GM19395 (cell line): ENCODE measurements around the gene SIGLEC6.
"Not testable (repeated sequence)": the region's sequence is repeated elsewhere in the genome, so short reads cannot be mapped to it uniquely, and the experiment has no call there.

Source experiments
- ATAC-seq: cut with Tn5 transposase; IDR thresholded peaks from one replicate; pipeline ENCODE4 v1.9.1; 2021; ENCODE audit warnings: mild to moderate bottlenecking, moderate library complexity; ENCODE audit not compliant: unreplicated experiment

SIGLEC6 gene

DNA sequence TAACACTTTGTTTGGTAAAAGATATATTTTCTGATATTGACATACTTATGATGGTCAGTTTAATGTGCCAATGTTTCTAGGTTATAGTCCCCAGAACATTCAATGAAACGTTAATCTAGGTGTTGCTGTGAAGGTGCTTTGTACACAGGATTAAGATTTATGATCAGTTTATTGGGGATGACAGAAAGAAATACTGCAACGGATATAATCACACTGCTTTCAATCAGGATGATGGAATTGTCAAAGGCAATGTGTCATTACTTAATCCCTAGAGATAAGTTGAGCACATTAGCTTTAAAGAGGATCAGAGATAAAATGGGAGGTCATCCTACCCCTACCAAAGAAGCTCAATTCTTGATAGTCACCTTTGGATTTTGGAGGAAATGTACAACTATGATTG lies 17.5 kb downstream of the SIGLEC6 start:
- ATAC-seq = no peak

DNA sequence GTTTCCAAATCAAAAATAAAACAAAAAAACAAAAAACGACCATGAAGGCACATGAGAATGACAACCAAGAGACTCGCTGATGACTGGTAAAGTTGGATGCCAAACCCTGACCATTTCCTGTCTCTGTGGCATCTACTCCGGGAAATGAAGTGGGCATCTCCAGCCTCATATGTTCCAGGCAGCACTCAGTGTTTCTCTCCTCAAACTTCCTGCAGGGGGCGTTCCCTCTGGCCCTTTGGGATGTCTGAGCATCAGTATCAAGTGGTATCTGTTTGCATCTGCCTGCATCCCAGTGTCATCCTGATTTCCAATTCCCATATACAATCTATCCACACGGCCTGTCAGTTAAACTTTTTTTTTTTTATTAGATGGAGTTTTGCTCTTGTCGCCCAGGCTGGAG lies 20.1 kb downstream of the SIGLEC6 start:
- ATAC-seq = no peak

DNA sequence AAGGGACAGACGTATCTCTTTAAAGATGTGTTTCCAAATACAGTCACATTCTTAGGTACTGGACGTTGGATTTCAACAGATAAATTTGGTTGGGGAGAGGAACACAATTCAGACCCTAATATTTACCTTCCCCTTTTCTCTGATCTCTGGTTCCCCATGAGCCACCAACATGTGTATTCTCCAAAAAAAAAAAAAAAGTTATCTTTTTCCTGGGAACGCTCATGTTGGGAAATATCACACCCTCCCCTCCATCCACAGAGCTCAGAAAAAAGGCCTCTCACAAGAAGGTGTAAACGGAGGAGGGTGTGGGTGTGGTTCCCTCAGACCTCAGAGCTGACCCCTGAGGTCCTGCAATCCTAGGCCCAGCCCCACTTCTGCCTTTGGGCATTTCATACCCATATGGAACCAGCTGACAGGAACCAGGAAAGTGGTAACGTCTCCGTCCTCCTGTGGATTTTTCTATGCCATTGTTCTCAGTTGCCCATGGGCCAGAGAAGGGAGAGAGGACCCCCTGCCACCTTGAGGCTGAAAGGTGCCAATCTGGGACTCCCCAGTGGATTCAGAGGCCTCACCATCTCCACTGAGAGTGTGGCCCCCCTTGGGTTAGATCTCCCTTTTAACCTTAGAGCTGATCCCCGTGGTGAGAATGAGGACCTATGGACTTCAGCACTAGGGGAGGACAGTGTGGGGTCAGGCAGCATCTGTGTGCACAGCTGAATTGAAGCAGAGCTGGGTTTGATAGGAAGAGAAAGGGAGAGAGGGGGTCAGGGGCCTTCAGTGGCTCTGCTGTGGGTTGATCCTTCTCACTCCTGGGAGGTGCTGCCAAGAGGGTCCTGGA lies 21.4 kb downstream of the SIGLEC6 start:
- no peak for ATAC-seq

DNA sequence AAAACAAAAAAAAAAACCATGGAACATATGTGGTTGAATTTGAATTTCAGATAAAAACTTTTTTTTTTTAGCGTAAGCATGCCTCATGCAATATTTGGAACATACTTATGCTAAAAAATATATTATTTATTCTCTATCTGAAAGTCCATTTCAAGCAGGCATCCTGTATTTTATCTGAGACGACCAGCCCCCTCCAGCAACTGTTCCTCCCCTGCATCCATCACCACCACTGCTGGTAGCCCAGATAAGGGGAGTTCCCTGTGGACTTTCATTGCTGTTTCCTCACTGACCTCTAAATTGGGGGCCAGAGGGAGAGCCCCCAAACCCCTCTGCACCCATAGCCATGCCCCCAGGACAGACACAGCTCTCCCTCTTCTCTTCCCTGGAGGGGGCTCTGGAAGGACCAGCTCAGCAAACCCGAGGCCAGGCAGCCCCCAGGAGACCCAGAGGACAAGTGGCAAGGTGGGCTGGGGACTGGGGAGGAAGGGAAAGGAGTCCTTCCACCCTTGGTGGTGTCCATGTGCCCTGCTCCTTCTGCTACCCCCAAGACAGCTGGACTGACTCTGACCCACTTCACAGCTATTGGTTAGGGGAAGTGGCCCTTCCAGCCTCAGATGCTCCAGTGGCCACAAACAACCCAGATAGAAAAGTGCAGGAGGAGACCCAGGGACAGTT lies 23.3 kb downstream of the SIGLEC6 start:
- no peak for ATAC-seq

- no peak for ATAC-seq
Measured at GRCh38 chr19:51507640-51508058, 23.8 kb downstream of the SIGLEC6 start.

- ATAC-seq = no peak
Measured at GRCh38 chr19:51507192-51507591, 24.3 kb downstream of the SIGLEC6 start.

DNA sequence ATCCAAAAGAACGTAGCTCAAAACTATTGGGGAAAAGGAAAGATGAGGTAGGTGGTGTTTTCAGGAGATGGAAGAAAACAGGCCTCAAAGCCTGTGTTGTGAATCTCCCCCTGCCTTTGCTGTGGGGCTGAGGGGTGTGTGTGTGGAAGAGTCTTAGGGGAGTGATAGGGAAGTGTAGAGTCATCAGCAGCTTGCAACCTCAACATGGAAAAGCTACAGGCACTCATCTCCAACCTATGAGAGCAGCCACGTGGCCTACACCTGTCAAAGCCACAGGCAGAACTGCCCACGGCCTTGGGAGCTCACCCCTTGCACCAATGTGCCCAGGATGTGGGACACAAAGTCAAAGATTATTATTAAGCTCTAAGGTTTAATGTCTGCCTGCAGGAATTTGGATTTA lies 25.6 kb downstream of the SIGLEC6 start:
- no peak for ATAC-seq

DNA sequence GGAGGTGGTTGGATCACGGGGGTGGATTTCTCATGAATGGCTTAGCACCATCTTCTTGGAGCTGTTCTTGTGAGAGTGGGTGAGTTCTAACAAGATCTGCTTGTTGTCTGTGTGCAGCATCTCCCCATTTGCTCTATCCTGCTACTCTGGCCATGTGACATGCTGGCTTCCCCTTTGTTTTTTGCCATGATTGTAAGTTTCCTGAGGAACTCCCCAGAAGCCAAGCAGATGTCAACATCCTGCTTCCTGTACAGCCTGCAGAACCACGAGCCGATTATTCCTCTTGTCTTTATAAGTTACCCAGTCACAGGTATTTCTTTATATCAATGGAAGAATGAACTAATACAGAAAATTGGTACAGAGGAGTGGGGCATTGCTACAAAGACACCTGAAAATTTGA lies 27.6 kb downstream of the SIGLEC6 start:
- no peak for ATAC-seq

GRCh38 chr19:51503286-51503817 lies 28.1 kb downstream of the SIGLEC6 start:
- no peak for ATAC-seq

- ATAC-seq = no peak
Measured at GRCh38 chr19:51501594-51502263, 29.7 kb downstream of the SIGLEC6 start, which contains the start of gene SIGLEC12. TSS of gene SIGLEC12 (minus strand) at chr19:51501800. CDS start at chr19:51501733, 67 bp downstream.

- ATAC-seq = not testable (repeated sequence)
Measured at GRCh38 chr19:51500931-51501330, 30.5 kb downstream of the SIGLEC6 start.

GRCh38 chr19:51497666-51498065 lies 33.8 kb downstream of the SIGLEC6 start:
- no peak for ATAC-seq

DNA sequence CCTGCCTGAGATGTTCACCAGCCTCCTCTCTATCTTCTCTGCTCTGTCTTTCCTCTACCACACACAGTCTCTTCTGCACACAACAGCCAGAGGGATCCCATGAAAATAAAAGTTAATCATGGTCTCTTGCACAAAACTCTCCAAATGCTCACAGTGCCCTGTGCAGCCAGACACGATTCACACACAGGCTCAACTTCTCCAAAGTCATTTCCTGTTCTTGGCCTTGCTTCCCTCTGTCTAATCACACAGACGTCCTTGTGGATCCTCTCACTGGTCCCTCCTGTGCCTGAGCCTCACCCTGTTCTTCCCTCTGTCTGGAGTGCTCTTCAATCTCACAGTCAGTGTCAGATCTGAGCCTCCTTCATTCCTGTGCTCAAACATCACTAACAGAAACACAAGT lies 37.7 kb downstream of the SIGLEC6 start:
- no peak for ATAC-seq

DNA sequence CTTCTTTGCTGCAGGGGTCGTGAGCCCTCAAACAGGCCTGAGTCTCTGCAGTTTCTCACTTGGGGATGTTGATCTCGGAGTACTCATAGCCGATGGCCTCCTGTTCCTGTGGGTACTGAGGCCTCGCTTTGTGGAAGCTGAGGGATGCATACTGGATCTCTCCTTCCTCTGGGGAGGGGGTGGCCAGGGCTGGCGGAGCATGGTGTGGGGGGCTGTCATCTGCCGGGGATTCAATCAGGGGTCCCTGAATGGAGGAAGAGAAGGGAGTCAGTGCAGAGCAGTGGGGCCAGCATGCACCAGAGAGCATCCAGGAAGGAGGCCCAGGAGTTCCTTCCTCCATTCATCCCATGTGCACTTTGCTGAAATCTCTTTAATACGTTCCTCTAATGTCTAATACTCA lies 39.9 kb downstream of the SIGLEC6 start:
- ATAC-seq = no peak

DNA sequence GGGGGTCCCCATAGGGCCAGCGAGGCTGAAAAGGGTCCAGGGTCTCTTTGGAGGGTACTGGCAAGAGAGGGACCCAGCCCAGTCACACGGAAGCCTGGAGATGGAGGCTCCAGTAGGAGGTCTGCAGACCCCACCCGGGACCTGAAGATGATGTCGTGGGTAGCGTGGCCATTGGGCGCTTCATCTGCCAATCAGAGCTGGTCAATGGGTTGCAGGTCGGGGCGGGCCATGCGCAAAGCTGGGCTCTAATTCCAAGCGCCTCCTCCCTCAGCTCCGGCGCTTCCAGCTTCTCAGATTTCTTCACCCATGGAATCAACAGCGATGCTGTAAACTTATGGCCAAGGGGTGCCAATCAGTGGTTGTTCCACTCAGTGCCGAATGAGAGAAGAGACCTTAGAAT lies 40.8 kb downstream of the SIGLEC6 start:
- ATAC-seq = no peak

GRCh38 chr19:51489113-51489512 lies 42.4 kb downstream of the SIGLEC6 start:
- ATAC-seq = no peak

DNA sequence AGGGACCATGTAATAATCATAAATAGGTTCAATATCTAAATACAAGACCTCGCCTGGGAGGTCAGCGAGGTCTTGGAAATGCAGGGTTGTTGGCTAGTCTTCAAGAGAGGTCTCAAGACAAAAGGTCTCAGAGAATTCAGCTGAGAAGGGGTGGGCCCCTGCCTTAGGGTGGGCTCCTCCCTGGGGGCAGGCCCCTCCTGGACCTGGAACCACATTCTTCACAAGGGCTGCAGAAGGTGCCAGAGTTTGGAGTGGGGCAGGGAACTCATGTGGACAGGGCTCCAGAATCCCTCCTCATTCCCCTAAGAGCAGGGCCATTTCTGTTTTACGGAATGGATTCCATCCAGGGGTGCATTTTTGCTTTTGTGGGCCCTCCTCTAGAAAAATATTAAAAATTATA lies 43.0 kb downstream of the SIGLEC6 start:
- no peak for ATAC-seq

- no peak for ATAC-seq
Measured at GRCh38 chr19:51485960-51486660, 45.4 kb downstream of the SIGLEC6 start.

- no peak for ATAC-seq
Measured at GRCh38 chr19:51480590-51480989, 50.9 kb downstream of the SIGLEC6 start.

DNA sequence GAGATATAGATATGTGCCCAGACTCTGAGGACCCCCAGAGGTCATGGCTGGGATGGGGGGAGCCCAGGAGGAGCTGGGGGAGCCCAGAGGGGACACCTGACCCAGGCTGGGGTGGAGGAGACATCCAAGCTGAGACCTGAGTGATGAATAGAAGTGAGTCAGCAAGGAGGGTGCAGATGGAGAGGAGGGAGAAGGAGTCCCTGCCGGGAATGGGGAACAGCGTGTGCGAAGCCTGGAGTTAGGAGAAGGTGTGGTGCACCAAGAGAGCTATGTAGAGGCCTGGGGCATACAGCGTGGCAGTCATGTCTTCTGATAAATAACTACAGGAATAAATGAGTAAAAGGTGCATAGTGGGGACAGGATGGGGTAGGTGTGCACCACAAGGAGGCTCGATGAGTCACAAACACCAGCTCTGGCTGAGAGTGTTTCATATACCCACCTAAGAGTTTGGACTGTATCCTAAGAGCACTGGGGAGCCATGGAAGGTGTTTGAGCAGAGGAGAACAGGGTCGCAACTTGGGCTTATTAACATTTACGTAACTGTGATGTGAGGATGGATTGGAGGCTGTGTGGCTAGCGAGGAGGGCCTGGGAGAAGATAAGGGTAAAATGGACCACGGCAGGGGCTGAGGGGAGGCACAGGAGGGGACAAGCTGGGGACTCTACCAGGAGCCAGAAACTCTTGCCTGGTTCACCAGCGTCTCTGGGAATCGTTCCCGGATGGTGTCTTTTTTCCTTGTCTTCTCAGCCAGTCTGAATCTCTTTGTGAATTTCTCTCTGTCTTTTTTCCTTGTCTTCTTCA lies 51.7 kb downstream of the SIGLEC6 start:
- ATAC-seq = no peak
